ENCODE measurements around the gene PTPRN2. TPM values are rescaled to one million over a fixed set of nuclear protein-coding genes. Genes with fewer than 3 reads are reported as not detected.
"Not testable (repeated sequence)": the region's sequence is repeated elsewhere in the genome, so short reads cannot be mapped to it uniquely, and the experiment has no call there.

PTPRN2 gene
- total and polyA plus RNA-seq, 2 of the 13 experiments (the other 11 are each of a cell fraction or from before 2014, with no cell fraction given): 2.5 to 24.2 TPM

GRCh38 chr7:158331826-158332450 is 255.7 kb downstream of the PTPRN2 start:
- 71% methylated on average over 18 of the region's 18 CpGs for WGBS (ENCODE audit: low lambda C conversion rate)
- CTCF ChIA-PET (ENCODE audit: low intra/inter-chr PET ratio, low total read pairs): not testable (repeated sequence)

GRCh38 chr7:158329686-158330085 is 257.9 kb downstream of the PTPRN2 start:
- Histone ChIP-seq H3K4me2 (ENCODE audit: low read depth, low read length) (no peak overlapping the region), H2AFZ (ENCODE audit: low read length) (no peak overlapping the region), H3K4me1 (ENCODE audit: insufficient read depth, low read length) (no peaks in the 10 kb centered on the region), H3K9me3 (ENCODE audit: low read length) (peaks cover 11% of the 10 kb centered on the region), H3K27me3 (ENCODE audit: control insufficient read depth in 1 of 2, insufficient read depth in 2 of 2, low read length in 2 of 2) (no peaks in the 10 kb centered on the region), H3K27ac (ENCODE audit: extremely low read length, insufficient read depth, low read length) (no peak overlapping the region), H3K36me3 (replicated peaks in 1 of 2; ENCODE audit: control insufficient read depth in 1 of 2, insufficient read depth in 2 of 2, low read length in 2 of 2) (no peaks in the 10 kb centered on the region), H3K79me2 (ENCODE audit: insufficient read depth, low read length) (no peaks in the 10 kb centered on the region), H3K9ac (ENCODE audit: insufficient read depth, low read depth, low read length) (no peak overlapping the region), H3K4me3 (replicated peaks in 1 of 3; ENCODE audit: insufficient read depth in 1 of 3, low read depth in 2 of 3, low read length in 3 of 3) (no peak overlapping the region), H4K20me1 (ENCODE audit: insufficient read depth, low read length) (peaks cover 38% of the 10 kb centered on the region)
- intact Hi-C loops (cut with micrococcal nuclease; ENCODE audit: unreplicated experiment): no loop called here
- ChIA-PET POLR2A (no interaction called here), CTCF (ENCODE audit: low intra/inter-chr PET ratio, low total read pairs) (no interaction called here)
- in situ Hi-C loops (cut with HindIII; ENCODE audit: extremely low pct_ligation_motif_present, low pct_unique_long_range_greater_than_20kb): no loop called here
- ATAC-seq: no peak
- no TSS peak for BruUV-seq (replicated peaks)
- DNase-seq (ENCODE audit: low spot score): no peak
- no peak for FAIRE-seq
- no peak for TF ChIP-seq ZNF639 (CRISPR knock-in tag; conservative IDR thresholded peaks at IDR 0.05)
- TF ChIP-seq HNRNPK (IDR thresholded peaks at IDR 0.05; ENCODE audit: low read depth, low read length, poor library complexity, severe bottlenecking): no peak
- TF ChIP-seq NFATC3 (CRISPR knock-in tag; IDR thresholded peaks at IDR 0.05): no peak
- TF ChIP-seq HOXA7 (CRISPR knock-in tag; IDR thresholded peaks at IDR 0.05): no peak
- no peak for TF ChIP-seq ZNF101 (CRISPR knock-in tag; IDR thresholded peaks at IDR 0.05; ENCODE audit: borderline replicate concordance, low read depth)
- TF ChIP-seq SUZ12 (IDR thresholded peaks at IDR 0.05; ENCODE audit: low read depth, low read length): no peak
- TF ChIP-seq ZNF260 (CRISPR knock-in tag; IDR thresholded peaks at IDR 0.05; ENCODE audit: borderline replicate concordance, low read depth): no peak
- no peak for TF ChIP-seq ATM (IDR thresholded peaks at IDR 0.05; ENCODE audit: borderline replicate concordance)
- no peak for TF ChIP-seq CENPX (CRISPR knock-in tag; IDR thresholded peaks at IDR 0.05)
- WGBS (ENCODE audit: low lambda C conversion rate): 89% methylated on average over 7 of the region's 13 CpGs

More at GRCh38 chr7:158331826-158332450, 255.7 kb downstream of the PTPRN2 start:
- POLR2A ChIA-PET; H3K4me3 ChIP-seq (replicated peaks in 1 of 3; ENCODE audit: insufficient read depth in 1 of 3, low read depth in 2 of 3, low read length in 3 of 3); H3K9ac ChIP-seq (ENCODE audit: insufficient read depth, low read depth, low read length); BruUV-seq (replicated peaks); H3K27me3 ChIP-seq (ENCODE audit: control insufficient read depth in 1 of 2, insufficient read depth in 2 of 2, low read length in 2 of 2); FAIRE-seq; H3K36me3 ChIP-seq (replicated peaks in 1 of 2; ENCODE audit: control insufficient read depth in 1 of 2, insufficient read depth in 2 of 2, low read length in 2 of 2); intact Hi-C loops (cut with micrococcal nuclease; ENCODE audit: unreplicated experiment); H3K4me1 ChIP-seq (ENCODE audit: insufficient read depth, low read length); DNase-seq (ENCODE audit: low spot score); H3K27ac ChIP-seq (ENCODE audit: extremely low read length, insufficient read depth, low read length); H3K4me2 ChIP-seq (ENCODE audit: low read depth, low read length); in situ Hi-C loops (cut with HindIII; ENCODE audit: extremely low pct_ligation_motif_present, low pct_unique_long_range_greater_than_20kb); ATAC-seq; H3K79me2 ChIP-seq (ENCODE audit: insufficient read depth, low read length); H2AFZ ChIP-seq (ENCODE audit: low read length); TF ChIP-seq CREB1 (CRISPR knock-in tag; IDR thresholded peaks at IDR 0.05): not testable (repeated sequence)
- H4K20me1 ChIP-seq (ENCODE audit: insufficient read depth, low read length): peaks cover 18% of the 10 kb centered on the region
- peaks cover 11% of the 10 kb centered on the region for H3K9me3 ChIP-seq (ENCODE audit: low read length)
- TF ChIP-seq CREB1 (IDR thresholded peaks at IDR 0.05): peak; percentile 42; the same call in 1 of the 2 replicates
